Activated CD4-positive, alpha-beta T cell treated with anti-CD3 and anti-CD28 coated beads, Interleukin-2, amount 50 U/mL, for 48 hours (primary cell): ENCODE data around the gene UBE2N.
"Not testable (repeated sequence)": the region's sequence is repeated elsewhere in the genome, so short reads cannot be mapped to it uniquely, and the experiment has no call there.

Experiments used
- DNase-seq, 2 experiments: peaks; one replicate each; pipeline ENCODE4 v3.0.0-alpha.2; 2020

The UBE2N gene

DNA sequence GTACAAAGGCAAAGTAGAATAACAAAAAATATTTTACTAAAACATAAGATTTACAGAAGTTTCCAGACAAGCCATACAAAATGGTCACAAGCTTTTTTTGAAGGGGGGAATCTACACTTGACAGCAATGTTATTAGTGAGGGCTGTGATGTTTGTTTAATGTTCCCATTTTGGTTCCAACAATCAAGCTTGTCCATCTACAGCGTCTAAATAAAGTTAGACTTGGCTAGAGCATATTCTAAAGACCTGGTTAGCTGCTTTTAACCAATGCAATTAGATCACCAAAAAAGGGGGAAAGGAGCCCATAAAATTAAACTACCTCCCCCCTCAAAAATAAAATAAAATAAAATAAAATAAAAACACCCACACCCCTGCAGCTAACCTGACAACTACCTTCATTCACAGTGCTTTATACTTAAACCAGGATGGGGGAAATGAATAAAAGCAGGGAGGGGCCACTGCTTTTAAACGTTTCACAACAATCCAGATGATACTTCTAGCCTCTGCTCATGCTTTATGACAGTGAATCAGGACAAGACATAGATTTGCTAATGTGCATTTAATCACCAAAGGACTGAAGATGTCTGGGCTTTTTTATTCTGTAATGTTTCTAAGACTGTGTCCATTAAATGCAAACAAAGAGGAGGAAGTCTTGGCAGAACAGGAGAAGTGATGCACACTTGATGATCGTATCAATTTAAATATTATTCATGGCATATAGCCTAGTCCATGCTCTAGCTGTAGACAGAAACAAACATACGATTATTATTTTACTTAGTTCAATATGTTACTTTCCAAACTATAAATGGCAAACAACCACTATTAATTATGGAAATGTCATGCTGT lies 32.2 kb downstream of the UBE2N start:
- not testable (repeated sequence) for DNase-seq

DNA sequence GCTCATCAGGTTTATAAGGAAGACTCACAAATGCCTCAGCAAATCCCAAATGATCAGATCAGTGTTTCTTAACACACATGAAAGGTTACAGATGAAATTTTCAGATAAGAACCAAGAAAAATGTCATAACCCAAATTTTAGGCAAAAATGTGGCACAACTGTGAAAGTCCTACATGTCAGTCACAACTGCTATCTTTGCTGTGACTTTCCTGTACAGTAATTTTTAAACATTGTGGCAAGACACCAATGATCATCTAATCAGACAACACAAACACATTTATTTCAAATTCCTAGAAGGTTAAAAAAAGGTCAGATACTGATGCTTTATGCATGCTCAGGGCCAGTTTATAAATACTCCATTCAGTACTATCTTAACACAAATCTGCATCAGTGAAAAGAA lies 32.9 kb downstream of the UBE2N start:
- DNase-seq, result no peak

DNA sequence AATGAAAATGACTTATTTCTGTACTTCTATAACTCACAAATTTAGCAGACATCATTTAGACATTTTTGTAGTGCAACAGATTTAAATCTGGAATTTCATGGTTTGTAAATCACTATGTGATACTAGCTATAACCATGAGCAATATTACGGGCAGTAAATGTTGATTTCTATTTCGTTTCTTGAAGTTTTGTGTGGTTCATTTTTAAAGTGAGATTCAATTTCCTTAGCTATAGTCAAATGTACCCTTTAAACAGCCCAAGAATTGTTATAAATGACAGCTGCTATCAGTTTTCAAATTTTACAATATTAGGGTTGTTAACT lies 33.8 kb downstream of the UBE2N start:
- DNase-seq, result no peak

DNA sequence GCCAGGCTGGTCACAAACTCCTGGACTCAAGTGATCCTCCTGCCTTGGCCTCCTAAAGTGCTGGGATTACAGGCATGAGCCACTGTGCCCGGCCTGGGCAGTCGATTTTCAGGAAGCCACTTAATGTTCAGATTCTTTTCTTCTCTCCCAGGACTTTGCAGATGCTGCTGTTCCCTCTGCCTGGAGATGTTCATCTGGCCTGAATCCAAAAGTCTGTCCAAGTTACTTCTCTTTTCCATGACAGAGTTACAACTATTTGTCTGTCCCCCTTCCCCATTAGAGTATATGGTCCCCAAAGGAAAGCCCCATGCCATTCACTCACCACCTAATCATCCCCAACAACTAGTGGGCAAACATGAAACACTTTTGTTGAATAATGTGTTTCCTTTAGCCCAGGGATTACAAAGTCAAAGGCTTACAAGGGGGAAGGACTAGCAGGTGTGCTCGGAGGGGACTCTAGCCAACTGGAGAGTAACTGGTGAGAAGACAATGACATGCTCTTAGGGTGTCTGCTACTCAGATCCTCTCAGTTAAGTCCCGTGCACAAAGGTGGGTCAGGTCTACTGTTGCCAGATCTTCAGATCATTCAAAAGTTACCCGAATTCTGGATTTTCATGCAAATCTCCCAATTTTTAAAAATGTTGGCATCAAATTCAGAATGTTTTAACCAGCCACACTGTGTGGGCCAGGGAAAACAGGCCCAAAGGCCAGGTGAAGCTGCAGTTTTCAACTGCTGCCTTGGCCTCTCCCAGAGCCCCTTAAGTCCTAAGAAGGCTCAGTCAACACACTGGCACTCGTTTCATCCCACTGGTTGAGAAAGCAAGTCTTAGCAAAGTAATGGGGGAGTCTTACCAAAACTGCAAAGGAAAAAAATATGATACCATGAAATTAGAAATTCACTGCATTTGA lies 34.4 kb downstream of the UBE2N start:
- no peak for DNase-seq

DNA sequence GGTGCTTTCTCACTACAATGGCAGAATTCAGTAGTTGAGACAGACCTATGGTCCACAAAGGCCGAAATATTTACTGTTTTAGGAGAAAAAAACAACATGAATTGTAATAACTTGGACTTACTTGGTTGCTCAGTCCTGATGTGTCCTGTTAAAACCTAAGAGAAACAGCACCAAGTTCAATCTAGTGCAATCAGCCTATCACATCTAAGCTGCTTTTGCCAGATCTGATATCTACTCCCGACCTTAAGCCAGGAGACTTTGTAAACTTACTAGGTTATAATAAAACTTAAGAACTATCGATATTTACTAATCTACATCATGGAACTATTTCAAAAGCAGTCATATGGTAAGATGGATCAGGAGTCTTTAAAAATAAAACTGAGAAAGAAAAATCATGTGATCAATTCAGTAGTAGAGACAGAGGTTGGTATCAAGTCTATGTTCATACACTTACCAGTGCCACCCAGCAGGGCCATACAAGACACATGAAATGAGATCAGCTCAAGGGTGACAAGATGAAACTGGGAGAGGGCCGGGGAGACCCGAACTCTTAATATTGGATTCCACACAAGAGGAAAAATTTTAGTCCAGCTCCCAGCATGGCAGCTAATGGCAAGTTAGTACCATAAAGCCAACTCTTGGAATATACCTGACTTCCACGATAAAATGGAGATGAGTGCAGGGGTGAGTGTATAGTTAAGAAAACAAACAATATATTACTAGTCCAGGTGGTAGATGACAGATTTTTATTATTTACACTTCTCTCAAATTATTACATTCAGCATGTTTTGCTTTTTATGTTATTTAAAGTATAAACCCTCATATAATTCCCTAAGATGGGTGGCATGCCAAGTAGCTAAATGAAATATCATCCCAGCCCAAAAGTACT lies 36.5 kb downstream of the UBE2N start:
- DNase-seq, result no peak

DNA sequence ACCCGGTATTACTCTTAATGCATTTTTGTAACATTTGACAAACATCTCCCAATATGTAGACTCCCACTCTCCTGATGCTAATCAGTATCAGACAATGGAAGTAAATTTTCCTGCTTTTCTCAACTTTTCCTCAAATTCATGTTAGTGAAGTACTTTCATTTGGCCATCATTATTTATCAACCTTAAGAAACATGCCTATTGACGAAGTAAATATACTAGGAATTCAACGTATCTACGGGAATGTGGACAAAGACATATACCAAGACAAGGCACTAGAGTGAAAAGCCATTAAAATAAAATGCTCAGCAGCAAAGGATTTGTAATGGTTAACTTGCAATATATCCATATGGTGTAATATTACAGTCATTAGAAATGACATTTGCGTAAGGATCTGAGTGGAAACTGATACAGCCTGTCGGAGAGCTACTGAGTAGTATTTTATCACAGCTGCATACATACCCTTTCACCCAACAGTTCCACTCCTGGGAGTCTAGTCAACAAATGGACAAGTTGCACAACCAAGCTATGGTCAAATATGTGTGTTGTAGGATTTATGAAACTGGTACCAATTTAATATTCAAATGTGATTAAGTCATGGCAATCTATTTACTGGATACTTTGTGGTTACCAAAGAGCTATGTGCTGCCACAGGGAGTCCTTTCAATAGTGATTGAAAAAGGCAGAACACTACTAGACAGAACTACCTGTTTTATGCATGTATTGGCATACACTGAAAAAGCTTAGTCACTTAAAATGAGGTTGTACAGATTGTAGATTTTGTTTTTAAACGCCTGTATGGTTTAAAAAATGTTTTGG lies 37.6 kb downstream of the UBE2N start:
- no peak for DNase-seq

DNA sequence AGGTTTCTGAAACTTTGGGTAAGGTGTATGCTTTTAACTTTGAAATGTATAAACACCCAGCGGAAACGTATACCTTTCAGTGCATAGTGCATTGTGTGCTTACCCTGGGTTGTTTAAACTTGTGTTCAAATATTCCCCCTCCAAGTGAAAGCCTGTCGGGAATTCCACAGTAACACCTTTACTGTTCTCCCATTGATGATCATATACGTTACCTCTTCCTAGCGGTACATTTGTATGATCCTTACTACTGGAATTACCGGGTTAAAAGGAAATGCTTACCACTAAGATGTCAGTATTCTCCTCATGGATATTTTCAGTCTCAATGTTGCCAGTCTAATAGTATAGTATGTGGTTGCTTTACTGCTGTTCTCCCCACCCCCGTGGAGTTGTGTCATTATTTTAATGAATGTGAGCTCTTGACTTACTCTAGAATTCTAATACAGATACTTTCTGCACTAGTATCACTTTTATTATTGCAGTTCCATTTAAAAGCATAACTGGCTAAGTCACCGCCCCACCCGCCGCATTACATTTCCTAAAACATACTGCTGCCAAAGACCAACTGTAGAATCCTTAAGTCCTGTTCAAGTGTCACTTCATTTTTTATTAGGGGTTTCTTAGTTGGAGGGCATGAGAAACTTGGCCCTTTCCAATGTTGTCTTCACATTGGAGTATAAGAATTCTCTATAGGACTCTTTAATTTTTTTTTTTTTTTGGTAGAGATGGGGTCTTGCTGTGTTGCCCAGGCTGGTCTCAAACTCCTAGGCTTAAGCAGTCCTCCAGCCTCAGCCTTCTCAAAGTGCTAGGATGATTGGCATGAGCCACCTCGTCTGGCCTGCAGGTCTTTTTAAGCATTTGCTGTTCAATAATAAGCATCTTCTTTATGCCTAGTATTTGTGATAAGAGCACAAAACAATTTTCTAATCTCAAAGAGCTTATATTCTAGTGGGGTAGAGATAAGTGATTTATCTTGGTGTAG lies 39.1 kb downstream of the UBE2N start:
- DNase-seq, result peak; percentile 49 to 60

DNA sequence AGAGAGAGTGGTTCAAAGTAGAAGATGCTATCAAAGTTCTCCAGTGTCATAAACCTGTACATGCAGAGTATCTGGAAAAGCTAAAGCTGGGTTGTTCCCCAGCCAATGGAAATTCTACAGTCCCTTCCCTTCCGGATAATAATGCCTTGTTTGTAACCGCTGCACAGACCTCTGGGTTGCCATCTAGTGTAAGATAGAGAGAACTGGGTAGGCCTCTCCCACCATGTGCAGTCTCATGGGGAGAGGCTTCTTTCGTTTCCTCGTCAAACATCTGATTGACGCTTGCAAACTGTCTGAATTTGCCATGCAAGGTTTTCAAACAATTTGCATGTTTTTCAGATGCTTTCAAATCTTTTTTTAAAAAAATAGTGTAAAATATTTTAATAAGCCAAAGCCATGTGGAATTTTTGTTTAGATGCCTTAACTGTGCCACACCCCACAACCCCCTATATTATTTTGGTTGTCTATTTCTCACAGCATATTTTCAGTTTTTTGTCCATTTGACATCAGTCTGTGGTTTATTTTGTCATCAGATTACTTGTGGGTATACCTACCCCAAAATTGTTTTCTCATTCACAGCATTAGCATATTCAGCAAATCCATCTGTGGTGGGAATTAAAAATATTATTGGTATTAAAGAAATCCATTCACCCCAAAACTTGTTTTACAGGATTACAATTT lies 42.4 kb downstream of the UBE2N start:
- DNase-seq, result not testable (repeated sequence)

DNA sequence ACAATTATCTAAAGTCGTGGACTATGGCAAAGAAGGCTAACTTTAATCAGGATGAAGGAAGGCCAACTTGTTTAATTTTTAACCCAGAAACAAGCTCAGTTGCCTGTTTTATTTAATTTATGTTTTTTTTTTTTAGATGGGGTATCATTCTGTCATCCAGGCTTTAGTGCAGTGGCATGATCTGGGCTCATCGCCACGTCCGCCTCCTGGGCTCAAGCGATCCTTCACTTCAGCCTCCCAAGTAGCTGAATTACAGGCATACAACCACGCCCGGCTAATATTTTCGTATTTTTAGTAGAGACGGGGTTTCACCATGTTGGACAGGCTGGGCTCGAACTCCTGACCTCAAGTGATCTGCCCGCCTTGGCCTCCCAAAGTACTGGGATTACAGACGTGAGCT lies 44.3 kb downstream of the UBE2N start:
- DNase-seq, result no peak

DNA sequence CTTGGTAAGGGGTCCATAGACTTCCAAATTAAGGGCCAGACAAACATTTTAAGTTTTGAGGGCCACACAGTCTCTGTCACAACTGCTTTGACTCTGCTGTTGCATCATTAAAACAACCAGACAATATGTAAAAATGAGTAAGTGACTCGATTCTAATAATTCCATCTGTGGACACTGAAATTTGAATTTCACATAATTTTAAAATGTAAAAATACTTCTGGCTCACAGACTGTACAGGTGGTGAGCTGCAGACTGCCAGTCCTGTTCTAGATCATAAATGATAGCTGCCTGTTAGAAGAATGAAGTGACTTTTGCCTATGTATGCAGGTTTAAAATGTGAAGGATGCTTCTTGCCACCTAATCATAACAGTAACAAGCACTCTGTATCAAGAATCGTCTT lies 48.3 kb downstream of the UBE2N start:
- DNase-seq, result no peak

DNA sequence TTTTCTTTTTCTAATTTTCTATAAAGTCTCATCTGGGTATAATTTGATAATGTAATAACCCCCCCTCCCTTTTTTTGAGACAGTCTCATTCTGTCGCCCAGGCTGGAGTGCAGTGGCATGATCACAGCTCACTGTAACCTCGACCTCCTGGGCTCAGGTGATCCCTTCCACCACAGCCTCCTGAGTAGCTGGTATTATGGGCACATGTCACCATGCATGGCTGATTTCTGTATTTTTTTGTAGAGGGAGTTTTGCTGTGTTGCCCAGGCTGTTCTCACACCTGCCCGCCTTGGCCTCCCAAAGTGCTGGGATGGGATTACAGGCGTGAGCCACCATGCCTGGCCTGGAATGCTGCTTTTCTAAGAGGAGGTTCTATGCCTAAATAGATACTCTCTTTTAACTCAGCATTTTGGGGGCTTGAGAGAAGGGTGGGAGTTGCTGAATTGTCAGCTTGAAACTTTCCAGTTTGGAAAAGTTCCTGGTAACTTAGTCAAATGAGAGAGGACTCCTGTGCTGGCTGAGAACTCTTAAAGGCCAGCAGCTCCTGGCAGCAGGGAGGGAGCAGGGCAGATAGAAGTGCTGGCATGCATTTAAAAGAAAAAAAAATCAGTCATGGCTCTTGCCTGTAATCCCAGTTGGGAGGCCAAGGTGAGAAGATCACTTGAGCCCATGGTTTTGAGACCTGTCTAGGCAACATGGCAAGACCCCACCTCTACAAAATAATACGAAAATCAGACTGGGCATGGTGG lies 51.0 kb downstream of the UBE2N start:
- no peak for DNase-seq

DNA sequence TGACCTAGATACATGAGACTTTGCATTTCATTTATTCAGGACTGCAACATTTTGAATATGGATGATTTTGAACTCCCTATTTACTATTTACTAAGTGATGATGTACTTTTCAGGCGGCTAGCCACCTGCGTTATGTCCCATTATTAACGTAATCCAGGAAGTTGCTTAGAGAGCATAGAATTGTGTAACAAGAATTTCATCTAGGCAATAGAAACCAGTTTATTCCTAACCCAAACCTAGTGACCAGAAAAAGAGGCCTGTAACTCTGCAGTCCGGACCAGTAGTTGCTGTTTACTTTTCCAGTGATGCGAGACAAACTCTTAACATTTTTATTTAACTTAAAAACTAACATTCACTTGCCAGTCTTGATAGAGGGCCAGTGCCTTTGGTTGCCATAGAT lies 51.7 kb downstream of the UBE2N start:
- no peak for DNase-seq

DNA sequence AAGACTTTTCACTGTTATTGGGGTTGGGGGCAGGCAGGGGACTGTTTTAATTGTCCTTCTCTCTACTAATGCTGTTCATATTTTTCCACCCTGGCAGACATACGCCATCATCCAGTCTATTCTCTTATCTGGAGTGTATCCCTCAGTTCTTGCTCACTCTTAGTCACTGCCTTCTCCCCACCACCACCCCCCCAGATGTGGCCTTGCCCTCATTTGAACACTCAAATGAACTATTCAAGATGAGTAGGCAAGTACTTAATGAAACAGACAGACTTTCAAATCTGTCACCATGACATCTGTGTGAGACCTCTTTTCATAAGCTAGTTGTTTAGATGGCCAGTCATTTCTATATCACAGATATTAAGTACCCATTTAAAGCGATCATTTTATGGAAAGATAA lies 54.0 kb downstream of the UBE2N start:
- DNase-seq, result peak; percentile 72 to 80

DNA sequence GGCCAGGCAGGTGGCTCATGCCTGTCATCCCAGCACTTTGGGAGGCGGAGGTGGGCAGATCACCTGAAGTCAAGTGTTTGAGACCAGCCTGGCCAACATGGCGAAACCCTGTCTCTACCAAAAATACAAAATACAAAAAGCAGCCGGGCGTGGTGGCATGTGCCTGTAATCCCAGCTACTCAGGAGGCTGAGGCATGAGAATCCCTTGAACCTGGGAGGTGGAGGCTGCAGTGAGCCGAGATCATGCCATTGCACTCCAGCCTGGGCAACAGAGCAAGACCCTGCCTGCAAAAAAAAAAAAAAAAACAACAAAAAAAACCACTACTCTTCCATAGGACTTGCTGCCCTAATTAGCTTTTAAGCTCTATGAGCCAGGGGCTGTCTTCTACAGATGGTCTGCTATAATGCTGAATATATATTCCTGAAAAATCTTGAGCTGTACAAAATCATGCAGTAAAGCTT lies 59.7 kb downstream of the UBE2N start:
- DNase-seq, result not testable (repeated sequence)

DNA sequence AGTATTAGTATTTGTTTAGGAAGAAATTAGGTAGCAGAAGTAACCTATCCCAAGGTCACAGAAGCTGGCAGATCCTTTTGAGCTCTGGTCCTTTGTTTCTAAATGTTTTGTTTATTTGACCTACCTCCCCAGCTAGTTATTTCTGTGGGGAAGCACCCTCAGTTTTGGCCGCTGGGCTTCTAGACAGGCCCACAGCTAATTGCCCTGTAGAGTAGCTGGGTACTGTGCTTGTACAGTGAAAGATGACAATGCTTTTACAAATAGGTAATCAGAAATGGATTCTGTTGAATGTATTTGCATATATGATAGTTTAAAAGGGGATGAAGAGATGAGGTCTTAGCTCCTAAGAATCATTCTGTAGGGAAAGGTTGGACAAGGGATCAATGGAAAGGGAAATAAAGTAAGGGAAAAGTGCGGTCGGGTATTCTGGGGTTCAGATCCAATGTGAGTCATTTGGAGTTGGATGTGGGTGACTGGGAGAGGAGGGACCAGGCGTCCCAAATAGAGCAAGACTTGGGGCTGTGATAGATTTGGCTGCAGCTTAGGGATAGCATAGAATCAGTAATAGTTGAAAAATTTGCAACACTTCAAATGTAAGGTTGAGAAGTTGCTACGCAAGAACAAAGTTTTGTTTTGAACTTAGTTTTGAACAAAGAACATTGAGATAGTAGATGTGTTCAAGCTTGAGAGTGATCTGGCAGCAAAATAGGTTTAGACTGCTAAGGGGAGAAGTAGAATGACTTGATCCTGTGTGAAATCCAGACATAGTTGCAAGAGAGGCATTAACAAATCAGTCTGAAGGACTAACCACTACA lies 60.4 kb downstream of the UBE2N start:
- no peak for DNase-seq

DNA sequence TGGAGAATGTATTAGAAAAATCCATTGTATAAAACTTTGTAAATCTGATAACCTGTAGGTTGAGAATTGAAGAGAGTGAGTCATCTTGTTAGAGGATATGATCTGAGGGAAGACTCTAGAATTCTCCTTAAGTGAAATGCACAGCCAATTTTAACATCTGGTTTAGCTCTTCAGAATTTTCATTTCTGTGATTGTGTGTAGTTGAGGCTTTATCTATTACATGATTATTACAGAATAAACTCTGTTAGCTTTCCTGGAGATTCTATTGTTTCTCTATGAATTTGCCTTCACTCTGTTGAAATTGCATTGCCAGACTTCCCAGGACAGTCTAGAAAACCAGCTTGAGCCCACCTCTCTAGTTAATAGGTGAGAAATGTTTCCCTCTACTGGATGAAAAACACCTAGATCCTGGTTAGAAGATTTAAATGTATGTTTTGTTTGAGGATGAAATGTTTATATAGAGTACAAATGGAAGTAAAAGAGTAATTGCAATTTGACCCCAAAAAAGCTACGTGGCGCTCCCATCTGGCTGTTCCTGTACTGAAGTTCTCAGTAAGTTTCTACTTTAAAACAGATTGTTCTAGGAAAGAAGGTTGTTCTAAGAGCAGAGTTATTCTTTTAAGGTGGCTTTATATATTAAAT lies 61.1 kb downstream of the UBE2N start:
- DNase-seq, result no peak

DNA sequence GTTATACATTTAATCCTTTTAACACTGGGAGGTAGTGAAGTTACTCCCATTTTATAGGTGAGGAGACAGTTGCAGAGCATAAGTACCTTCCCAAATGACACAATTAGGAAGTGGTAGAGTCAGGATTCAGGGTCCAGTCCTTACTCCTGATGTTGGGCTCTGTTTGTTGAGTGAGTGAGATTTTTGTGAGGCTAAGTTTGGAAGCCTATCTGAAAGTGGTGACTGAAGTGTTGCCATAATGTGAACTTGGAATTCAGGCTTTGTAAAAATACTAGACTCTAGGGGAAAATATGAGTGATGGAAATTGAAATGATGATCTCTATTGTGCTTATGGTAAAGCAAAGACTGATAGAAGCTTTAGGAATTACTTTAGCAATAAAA lies 61.8 kb downstream of the UBE2N start:
- no peak for DNase-seq
